Karpas-422 (cell line): Measurements from ENCODE around the gene PTGDR. TPM values are rescaled to one million over a fixed set of nuclear protein-coding genes. Genes with fewer than 3 reads are reported as not detected.

Source experiments
- DNase-seq: peaks from one replicate; pipeline ENCODE4 v3.0.0-alpha.2; 2015
- H2AFZ ChIP-seq: fragments of 200-600 bp; sonication (generic); 2 replicates; pipeline ENCODE4 v1.6.1; 2014; ENCODE audit warnings: antibody characterized with exemption, low read length, mixed read lengths
- H3K27ac ChIP-seq: fragments of 200-600 bp; sonication (generic); 2 replicates; pipeline ENCODE4 v1.5.1; 2014; ENCODE audit warnings: mild to moderate bottlenecking, low read length, moderate library complexity
- H3K27me3 ChIP-seq: fragments of 200-600 bp; sonication (generic); 2 replicates; pipeline ENCODE4 v1.6.1; 2014; ENCODE audit warnings: low read length, mixed read lengths
- H3K36me3 ChIP-seq: fragments of 200-600 bp; sonication (generic); 2 replicates; pipeline ENCODE4 v1.6.1; 2014; ENCODE audit warnings: low read length, mixed read lengths; ENCODE audit not compliant: insufficient read depth
- H3K4me1 ChIP-seq: fragments of 200-600 bp; sonication (generic); 2 replicates; pipeline ENCODE4 v1.6.1; 2014; ENCODE audit warnings: mild to moderate bottlenecking, low read length, mixed read lengths
- H3K4me2 ChIP-seq: fragments of 200-600 bp; sonication (generic); 2 replicates; pipeline ENCODE4 v1.6.1; 2014; ENCODE audit warnings: low read length, low read depth, mild to moderate bottlenecking; ENCODE audit not compliant: poor library complexity, severe bottlenecking
- H3K4me3 ChIP-seq: fragments of 200-600 bp; sonication (generic); 2 replicates; pipeline ENCODE4 v1.5.1; 2014; ENCODE audit warnings: mild to moderate bottlenecking, antibody characterized with exemption, low read length, mixed read lengths
- H3K79me2 ChIP-seq: fragments of 200-600 bp; sonication (generic); 2 replicates; pipeline ENCODE4 v1.6.1; 2014; ENCODE audit warnings: mild to moderate bottlenecking, low read length, mixed read lengths
- H3K9ac ChIP-seq: fragments of 200-600 bp; sonication (generic); 2 replicates; pipeline ENCODE4 v1.6.0; 2014; ENCODE audit warnings: low read length
- H3K9me2 ChIP-seq: fragments of 200-600 bp; sonication (generic), shearing (Covaris generic); replicated peaks from 2 replicates; pipeline ENCODE4 v1.6.0; 2014; ENCODE audit warnings: mild to moderate bottlenecking, low read length, moderate library complexity; ENCODE audit not compliant: insufficient read depth
- H3K9me3 ChIP-seq: fragments of 300-700, 200-600 bp; sonication (generic); 2 replicates; pipeline ENCODE4 v1.6.1; 2014; ENCODE audit warnings: low read length, mixed read lengths
- H4K20me1 ChIP-seq: fragments of 200-600 bp; sonication (generic); 2 replicates; pipeline ENCODE4 v1.6.1; 2014; ENCODE audit warnings: mild to moderate bottlenecking, antibody characterized with exemption, low read length, low read depth; ENCODE audit not compliant: insufficient read depth
- total RNA-seq: library from RNA; depleted of rRNA; stranded (reverse); fragments of >200 nt; shearing (Covaris generic); gene quantifications from 2 replicates; pipeline ENCODE4 v1.2.3, GENCODE V29; 2014; ENCODE audit warnings: low replicate concordance

PTGDR gene
- total RNA-seq, 1 experiment from 2014 or later, result not detected

DNA sequence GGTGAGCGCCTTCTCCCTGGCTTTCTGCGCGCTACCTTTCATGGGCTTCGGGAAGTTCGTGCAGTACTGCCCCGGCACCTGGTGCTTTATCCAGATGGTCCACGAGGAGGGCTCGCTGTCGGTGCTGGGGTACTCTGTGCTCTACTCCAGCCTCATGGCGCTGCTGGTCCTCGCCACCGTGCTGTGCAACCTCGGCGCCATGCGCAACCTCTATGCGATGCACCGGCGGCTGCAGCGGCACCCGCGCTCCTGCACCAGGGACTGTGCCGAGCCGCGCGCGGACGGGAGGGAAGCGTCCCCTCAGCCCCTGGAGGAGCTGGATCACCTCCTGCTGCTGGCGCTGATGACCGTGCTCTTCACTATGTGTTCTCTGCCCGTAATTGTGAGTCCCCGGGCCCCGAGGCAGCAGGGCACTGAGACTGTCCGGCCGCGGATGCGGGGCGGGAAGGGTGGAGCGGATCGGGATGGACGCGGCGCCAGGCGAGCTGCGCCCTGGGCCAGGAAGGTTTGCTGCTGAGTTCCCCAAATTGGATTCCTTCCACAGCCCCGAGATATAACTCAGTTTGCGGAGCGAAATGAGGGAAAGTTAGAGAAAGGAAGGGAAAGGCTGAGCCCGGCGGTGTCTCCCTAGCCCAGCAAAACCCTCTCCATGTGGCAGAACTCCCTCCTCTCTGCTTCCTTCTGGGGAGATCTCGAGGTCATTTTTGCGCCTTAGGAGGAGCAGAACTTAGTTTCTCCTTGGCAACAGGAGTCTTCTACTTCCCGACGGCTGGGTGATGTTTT is 972 bp downstream of the PTGDR start:
- Histone ChIP-seq H3K36me3 (no peaks in the 10 kb centered on the region), H3K4me1 (no peaks in the 10 kb centered on the region), H2AFZ (no peak overlapping the region), H3K4me3 (no peak overlapping the region), H4K20me1 (no peaks in the 10 kb centered on the region), H3K4me2 (no peak overlapping the region), H3K9me3 (no peaks in the 10 kb centered on the region), H3K79me2 (no peaks in the 10 kb centered on the region), H3K9me2 (no peaks in the 10 kb centered on the region), H3K9ac (no peak overlapping the region), H3K27me3 (no peaks in the 10 kb centered on the region), H3K27ac (no peak overlapping the region)
- DNase-seq, result no peak

GRCh38 chr14:52269100-52269499 is 1.6 kb downstream of the PTGDR start:
- Histone ChIP-seq H3K9me2 (no peaks in the 10 kb centered on the region), H3K27ac (no peak overlapping the region)

GRCh38 chr14:52269982-52270381 is 2.5 kb downstream of the PTGDR start:
- Histone ChIP-seq H3K4me1 (no peaks in the 10 kb centered on the region), H3K36me3 (no peaks in the 10 kb centered on the region), H3K9me2 (no peaks in the 10 kb centered on the region), H3K79me2 (no peaks in the 10 kb centered on the region), H3K4me2 (no peak overlapping the region), H4K20me1 (no peaks in the 10 kb centered on the region), H3K4me3 (no peak overlapping the region), H3K27ac (no peak overlapping the region), H3K9me3 (no peaks in the 10 kb centered on the region), H2AFZ (no peak overlapping the region), H3K9ac (no peak overlapping the region), H3K27me3 (no peaks in the 10 kb centered on the region)
- DNase-seq, result no peak

More at GRCh38 chr14:52269100-52269499, 1.6 kb downstream of the PTGDR start:
- no peaks in the 10 kb centered on the region for H4K20me1 ChIP-seq
- H3K36me3 ChIP-seq, result no peaks in the 10 kb centered on the region
- no peak overlapping the region for H3K4me2 ChIP-seq
- H3K4me3 ChIP-seq, result no peak overlapping the region
- H3K27me3 ChIP-seq, result no peaks in the 10 kb centered on the region
- no peaks in the 10 kb centered on the region for H3K4me1 ChIP-seq
- no peak for DNase-seq
- H3K9ac ChIP-seq, result no peak overlapping the region
- H3K9me3 ChIP-seq, result no peaks in the 10 kb centered on the region
- H2AFZ ChIP-seq, result no peak overlapping the region
- H3K79me2 ChIP-seq, result no peaks in the 10 kb centered on the region

DNA sequence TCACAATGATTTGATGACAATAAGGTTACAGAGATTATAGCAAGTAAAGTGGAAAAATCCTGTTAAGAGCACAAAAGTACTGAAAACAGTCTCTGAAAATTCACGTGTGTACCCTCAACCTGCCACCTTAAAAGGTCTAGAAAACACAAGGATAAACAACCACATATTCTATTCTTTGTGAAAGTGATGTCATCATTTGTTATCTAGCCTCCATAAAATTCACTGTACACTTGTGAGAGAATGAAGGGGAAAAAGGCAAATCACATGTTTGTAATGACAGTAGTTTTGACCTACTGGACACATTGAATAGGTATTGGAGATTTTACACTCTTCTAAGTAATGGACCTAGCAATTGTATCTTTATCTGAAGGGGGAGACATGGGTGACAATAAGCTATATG is 4.0 kb downstream of the PTGDR start:
- Histone ChIP-seq H3K27me3 (no peaks in the 10 kb centered on the region), H3K4me2 (no peak overlapping the region), H4K20me1 (no peaks in the 10 kb centered on the region), H3K4me1 (no peaks in the 10 kb centered on the region), H3K4me3 (no peak overlapping the region), H3K9me2 (no peaks in the 10 kb centered on the region), H3K9ac (no peak overlapping the region), H3K27ac (no peak overlapping the region), H3K9me3 (no peaks in the 10 kb centered on the region), H3K36me3 (no peaks in the 10 kb centered on the region), H3K79me2 (no peaks in the 10 kb centered on the region), H2AFZ (no peak overlapping the region)
- DNase-seq, result no peak

- H3K27ac ChIP-seq, result no peak overlapping the region
- no peak overlapping the region for H2AFZ ChIP-seq
- H3K27me3 ChIP-seq, result no peaks in the 10 kb centered on the region
- no peaks in the 10 kb centered on the region for H3K9me2 ChIP-seq
- H3K9ac ChIP-seq, result no peak overlapping the region
- no peak overlapping the region for H3K4me2 ChIP-seq
- H3K36me3 ChIP-seq, result no peaks in the 10 kb centered on the region
- H3K79me2 ChIP-seq, result no peaks in the 10 kb centered on the region
- no peaks in the 10 kb centered on the region for H3K4me1 ChIP-seq
- H3K4me3 ChIP-seq, result no peak overlapping the region
- H3K9me3 ChIP-seq, result no peaks in the 10 kb centered on the region
- DNase-seq, result peak; percentile 84
- H4K20me1 ChIP-seq, result no peaks in the 10 kb centered on the region
Measured at GRCh38 chr14:52272375-52272774, 4.9 kb downstream of the PTGDR start.

- Histone ChIP-seq H2AFZ (no peak overlapping the region), H3K9me2 (no peaks in the 10 kb centered on the region), H4K20me1 (no peaks in the 10 kb centered on the region), H3K79me2 (no peaks in the 10 kb centered on the region), H3K4me1 (no peaks in the 10 kb centered on the region), H3K27me3 (no peaks in the 10 kb centered on the region), H3K4me2 (no peak overlapping the region), H3K4me3 (no peak overlapping the region), H3K27ac (no peak overlapping the region), H3K9me3 (no peaks in the 10 kb centered on the region), H3K9ac (no peak overlapping the region), H3K36me3 (no peaks in the 10 kb centered on the region)
- no peak for DNase-seq
Measured at GRCh38 chr14:52275372-52275771, 7.9 kb downstream of the PTGDR start.

DNA sequence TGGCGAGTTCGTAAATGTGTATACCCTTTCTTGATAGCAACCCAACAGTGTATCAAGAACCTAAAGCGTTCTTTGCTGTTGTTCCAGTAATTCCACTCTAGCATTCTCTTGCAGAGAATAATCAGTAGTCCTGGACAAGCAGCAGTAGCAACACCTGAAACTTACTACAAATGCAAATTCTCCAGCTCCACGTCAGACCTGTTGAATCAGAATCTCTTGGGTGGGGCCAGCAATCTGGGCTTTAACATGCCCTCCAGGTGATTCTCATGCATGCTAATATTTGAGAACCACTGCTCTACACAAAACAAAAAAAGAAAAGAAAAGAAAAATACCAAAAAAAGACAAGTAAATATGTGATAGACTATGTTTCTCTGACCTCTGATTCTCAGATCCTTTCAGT is 10.1 kb downstream of the PTGDR start:
- H4K20me1 ChIP-seq, result no peaks in the 10 kb centered on the region
- H3K36me3 ChIP-seq, result no peaks in the 10 kb centered on the region
- H3K9me3 ChIP-seq, result no peaks in the 10 kb centered on the region
- no peaks in the 10 kb centered on the region for H3K27me3 ChIP-seq
- H3K27ac ChIP-seq, result no peak overlapping the region
- H3K9ac ChIP-seq, result no peak overlapping the region
- H3K4me1 ChIP-seq, result no peaks in the 10 kb centered on the region
- no peak for DNase-seq
- no peak overlapping the region for H3K4me3 ChIP-seq
- no peak overlapping the region for H3K4me2 ChIP-seq
- no peak overlapping the region for H2AFZ ChIP-seq
- no peaks in the 10 kb centered on the region for H3K9me2 ChIP-seq
- no peaks in the 10 kb centered on the region for H3K79me2 ChIP-seq

GRCh38 chr14:52279408-52279807 is 11.9 kb downstream of the PTGDR start:
- Histone ChIP-seq H3K4me3 (no peak overlapping the region), H2AFZ (no peak overlapping the region), H3K27me3 (no peaks in the 10 kb centered on the region), H3K4me1 (no peaks in the 10 kb centered on the region), H3K9me3 (no peaks in the 10 kb centered on the region), H3K36me3 (no peaks in the 10 kb centered on the region), H3K79me2 (no peaks in the 10 kb centered on the region), H3K4me2 (no peak overlapping the region), H3K9me2 (no peaks in the 10 kb centered on the region), H3K27ac (no peak overlapping the region), H3K9ac (no peak overlapping the region), H4K20me1 (no peaks in the 10 kb centered on the region)
- no peak for DNase-seq
